Keratinocyte (primary cell): ENCODE results near the gene P3H2.

Source experiments
- EZH2 ChIP-seq: IDR thresholded peaks from one replicate; pipeline ENCODE4 v1.6.1; 2012; ENCODE audit warnings: inconsistent platforms, mild to moderate bottlenecking, low read length, moderate library complexity
- TF ChIP-seq, protein P1 (sequence below), 3 experiments: IDR thresholded peaks in 1 of 3; conservative IDR thresholded peaks in 1 of 3; optimal IDR thresholded peaks in 1 of 3; 2 replicates in 2 of 3; 3 replicates in 1 of 3; pipeline versions ENCODE3 to v1.5.1; 2011; ENCODE audit warnings: low read length in 3 of 3, mild to moderate bottlenecking in 3 of 3, moderate library complexity in 2 of 3, control low read depth in 1 of 3, inconsistent platforms in 1 of 3; ENCODE audit not compliant: insufficient read depth in 2 of 3; ENCODE audit errors: extremely low read depth in 1 of 3

DNA sequence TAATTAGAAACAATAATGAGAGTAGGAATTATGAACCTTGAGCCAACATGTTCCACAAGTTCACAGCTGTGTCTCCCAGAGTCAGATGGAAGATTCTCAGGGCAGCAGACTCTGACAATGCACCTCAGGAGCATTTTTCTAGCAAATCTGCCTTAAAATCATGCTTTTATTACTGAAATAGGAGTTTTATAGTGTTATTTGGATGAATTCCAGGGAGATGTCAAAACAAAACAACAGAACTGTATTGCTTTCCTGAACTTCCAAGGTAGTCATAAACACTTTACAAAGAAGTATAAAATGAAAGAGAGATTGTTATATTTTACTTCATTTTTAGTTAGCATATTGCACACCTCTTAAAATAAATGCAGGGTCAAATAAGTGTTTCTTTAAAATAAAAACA lies 77.0 kb downstream of the P3H2 start:
- TF ChIP-seq, protein P1, sequence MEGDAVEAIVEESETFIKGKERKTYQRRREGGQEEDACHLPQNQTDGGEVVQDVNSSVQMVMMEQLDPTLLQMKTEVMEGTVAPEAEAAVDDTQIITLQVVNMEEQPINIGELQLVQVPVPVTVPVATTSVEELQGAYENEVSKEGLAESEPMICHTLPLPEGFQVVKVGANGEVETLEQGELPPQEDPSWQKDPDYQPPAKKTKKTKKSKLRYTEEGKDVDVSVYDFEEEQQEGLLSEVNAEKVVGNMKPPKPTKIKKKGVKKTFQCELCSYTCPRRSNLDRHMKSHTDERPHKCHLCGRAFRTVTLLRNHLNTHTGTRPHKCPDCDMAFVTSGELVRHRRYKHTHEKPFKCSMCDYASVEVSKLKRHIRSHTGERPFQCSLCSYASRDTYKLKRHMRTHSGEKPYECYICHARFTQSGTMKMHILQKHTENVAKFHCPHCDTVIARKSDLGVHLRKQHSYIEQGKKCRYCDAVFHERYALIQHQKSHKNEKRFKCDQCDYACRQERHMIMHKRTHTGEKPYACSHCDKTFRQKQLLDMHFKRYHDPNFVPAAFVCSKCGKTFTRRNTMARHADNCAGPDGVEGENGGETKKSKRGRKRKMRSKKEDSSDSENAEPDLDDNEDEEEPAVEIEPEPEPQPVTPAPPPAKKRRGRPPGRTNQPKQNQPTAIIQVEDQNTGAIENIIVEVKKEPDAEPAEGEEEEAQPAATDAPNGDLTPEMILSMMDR (optimal IDR thresholded peaks at IDR 0.05 in 1 of 3, IDR thresholded peaks at IDR 0.05 in 1 of 3, conservative IDR thresholded peaks at IDR 0.05 in 1 of 3; ENCODE audit: extremely low read depth in 1 of 3, insufficient read depth in 2 of 3, low read length in 3 of 3), result no peak
- TF ChIP-seq EZH2, result no peak
